OCI-M2 (cell line): Measurements from ENCODE around the gene KIF17.
"Not testable (repeated sequence)": the region's sequence is repeated elsewhere in the genome, so short reads cannot be mapped to it uniquely, and the experiment has no call there.

Experiments used
- DNase-seq: peaks from one replicate; lab custom pipeline; 2025; ENCODE audit not compliant: unreplicated experiment; lab: John Stamatoyannopoulos, UW

KIF17 gene

DNA sequence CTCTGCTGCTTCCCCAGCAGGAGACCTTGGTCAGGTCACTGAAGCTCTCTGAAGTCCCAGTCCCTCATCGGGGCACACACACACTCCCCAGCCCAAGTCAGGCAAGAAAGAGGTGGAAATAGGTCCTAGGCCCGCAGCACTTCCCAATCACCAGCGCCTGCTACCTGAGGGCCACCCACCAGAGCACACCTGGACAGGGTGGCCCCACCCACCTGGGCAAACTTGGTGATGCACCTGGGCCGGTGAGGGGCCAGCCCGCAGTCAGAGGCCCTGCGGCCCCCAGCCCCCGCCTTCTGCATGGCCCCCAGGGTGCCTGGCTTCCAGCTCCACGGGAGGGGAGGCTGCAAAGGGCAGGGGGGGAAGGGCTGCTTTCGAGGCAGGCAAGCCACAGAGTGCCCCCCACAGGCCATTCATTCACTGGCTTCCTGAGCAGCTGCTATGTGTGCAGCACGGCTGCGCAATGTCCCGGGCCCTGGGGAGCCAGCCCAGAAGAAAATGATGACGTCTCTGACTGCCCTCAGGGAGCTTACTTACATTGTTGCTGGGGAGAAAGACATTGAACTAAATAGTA is 10.0 kb upstream of the KIF17 start:
- DNase-seq, result no peak

DNA sequence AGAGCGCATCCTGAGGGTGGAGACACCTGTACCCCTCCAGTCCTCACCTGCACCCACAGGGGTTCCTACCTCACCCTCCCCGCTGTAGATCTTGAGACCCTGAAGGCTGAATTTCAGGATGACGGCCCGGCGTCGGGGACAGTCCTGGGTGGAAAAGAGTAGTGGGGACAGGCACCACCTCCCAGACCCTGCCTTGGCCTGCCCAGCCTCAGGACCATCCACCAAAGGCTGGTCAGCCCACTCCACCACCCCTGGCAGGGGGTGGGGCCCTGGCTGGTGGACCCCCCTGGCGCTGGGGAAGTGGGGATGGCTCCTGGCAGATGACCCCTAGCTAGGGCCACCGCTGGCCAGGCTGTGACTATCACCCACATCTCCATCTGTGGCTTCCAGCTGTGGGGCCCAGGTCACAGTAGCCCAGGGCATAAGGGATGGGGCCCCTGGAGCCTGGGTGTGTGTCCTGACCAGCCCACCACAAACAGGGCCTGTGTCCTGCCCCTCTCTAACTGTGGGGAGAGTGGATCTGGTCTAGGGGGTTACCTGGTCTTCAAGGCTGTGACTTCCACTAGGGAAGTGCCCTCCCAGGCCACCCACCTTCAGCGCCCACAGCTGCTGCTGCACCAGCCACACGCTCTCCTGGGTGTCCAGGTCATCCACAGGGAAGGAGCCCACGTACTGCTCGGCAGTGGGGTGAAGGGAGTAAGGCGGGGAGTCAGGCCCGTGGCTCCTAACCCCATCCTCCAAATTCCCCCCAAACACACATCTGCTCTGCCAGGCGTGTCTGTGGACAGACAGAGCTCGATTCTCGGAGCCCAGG is 9.3 kb upstream of the KIF17 start:
- no peak for DNase-seq

DNA sequence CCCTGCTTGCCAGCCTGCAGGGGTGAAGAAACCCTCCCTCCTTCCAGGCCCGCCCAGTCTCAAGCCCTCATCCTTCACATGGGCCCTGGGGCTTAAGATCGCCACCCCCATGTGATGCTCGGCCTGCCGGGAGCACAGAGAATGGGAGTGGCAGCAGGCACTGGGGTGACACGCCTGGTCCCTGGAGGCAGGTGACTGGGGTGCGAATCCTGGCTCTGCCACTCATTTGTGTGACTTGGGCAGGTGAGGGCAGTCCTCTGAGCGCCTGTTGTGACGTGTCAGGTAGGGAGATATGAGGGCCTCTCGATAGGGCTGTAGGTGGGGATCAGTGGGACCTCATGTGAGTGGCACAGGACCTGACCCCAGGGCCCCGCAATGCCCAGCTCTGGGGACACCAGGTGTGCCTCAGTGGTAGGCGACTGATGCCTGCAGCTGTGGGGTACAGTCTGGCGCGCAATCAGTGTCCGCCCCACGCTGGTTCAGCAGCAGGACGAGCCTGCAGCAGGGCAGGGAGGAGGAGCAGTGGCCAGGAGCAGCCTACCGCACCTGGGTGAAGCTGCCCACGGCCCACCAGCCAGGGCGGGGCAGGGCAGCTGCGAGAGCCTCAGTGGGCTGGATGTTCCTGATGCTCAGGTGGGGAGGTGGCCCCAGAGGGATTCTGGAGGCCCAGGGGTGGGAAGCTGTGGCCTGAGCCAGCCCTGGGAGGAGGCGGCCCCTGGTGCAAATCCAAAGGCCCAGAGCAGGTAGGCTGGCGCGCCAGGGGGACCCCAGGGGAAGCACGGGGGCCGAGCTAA is 8.5 kb upstream of the KIF17 start:
- DNase-seq, result no peak

DNA sequence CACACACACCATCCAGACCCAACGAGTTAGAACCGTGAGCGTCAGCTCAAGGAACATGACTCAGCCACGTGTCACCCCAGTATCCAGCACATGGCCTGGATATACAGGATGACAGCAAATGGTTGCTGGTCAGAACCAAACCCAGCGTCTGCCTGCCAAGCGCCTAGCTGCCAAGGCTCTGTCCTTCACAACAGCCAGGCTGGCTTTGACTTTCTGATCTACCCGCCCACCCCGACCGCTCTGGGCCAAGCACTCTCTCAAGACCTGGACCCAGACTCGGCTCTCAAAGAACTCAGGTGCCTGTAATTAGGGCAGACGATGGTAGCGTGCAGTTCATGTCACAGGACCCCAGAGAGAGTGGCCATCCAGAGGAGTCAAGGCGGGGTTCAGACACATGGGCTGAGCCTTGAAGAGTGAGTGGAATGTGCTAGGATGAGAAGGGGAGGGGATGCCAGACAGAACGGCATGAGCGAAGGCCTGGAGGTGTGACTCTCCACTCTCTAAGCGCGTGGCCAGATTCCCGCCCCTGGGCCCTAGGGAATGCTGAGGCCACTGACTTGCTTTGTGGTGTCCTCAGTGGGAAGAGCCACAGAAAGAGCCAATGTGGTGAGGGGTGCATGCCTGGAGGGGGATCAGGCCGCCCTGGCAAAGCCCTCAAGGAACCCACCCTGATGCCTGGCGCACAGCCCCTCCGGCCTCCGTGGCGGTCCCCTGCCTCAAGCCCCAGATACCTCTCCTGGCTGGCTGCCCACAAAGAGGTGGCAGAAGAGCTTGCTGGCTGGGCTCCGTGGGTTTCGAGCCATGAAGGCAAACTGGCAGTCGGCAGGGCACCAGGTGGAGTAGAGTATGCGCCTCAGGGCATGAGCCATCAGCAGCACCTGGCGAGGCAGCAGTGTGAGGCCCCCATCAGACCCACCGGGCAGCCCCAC is 7.6 kb upstream of the KIF17 start:
- DNase-seq, result no peak

DNA sequence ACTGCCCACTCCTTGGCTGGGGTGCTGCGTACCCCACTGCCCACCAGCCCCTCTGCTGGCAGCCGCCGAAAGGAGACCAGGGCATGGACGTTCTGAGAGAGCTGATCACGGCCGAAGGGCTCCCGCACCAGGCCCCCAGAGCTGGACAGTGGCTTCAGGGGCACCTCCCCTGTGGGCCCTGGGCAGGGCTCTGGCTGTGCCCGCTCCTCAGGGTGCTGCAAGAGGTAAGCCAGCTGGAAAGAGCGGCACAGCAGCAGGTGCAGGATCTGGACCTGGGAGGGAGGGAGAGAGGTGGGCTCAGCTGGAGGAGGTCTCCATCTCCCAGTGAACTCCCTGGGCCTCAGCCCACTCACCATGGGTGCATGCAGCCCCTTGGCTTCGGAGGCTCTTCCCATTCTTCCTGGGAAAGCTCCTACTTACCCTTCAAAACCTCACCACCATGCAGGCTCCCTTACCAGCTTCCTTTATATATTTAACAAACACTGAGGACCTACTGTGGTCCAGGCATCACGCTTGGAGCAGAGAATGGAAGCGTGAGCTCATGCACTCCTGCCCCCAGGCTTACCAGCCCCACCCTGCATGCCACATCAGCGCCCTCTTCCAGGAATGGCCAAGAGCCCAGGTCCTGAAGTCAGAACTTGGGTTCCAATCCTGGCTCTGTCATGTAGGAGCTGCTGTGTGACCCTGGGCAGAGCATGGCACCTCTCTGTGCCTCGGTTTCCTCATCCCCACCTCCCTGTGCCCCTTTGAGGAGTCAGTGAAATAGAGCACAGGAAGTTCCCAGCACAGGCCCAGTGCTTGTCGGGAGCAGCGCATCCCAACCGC is 6.8 kb upstream of the KIF17 start:
- no peak for DNase-seq

DNA sequence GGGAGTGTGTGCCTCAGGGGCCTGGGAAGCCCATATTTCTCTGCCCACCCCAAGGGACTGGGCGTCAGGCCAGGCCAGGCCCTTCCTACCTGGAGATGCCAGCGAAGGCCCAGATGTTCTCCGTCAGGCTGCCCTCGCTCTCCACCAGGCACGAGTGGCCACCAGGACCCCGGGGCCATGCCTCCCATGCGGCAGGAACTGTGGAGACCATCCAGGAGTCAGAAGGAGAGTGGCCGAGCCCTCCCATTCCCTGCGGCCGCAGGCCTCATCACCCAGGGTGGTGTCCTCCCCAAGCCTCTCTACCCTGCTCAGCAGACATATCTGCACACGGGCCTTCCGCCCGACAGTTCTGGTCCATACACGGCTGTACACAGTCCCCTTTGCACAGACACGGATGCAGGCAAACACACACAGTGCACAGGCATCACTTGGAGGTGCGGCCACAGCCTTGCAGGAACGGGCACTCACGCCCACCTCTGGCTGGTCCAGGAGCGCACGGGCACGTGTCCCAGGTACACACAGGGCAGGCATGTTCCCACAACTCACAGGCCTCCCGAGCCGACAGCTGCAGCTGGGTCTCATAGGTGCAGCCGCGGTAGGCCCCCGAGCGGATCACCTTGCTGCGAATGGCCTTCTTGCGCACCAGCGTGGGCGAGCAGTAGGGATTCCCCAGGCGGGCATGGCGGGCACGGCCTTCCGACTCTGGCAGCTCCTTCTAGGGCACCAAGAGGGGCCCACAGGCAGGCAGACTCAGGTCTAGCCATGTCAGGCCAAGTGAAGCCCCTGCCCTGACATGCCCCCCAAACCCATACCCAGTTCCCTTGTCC is 5.9 kb upstream of the KIF17 start:
- DNase-seq, result no peak

DNA sequence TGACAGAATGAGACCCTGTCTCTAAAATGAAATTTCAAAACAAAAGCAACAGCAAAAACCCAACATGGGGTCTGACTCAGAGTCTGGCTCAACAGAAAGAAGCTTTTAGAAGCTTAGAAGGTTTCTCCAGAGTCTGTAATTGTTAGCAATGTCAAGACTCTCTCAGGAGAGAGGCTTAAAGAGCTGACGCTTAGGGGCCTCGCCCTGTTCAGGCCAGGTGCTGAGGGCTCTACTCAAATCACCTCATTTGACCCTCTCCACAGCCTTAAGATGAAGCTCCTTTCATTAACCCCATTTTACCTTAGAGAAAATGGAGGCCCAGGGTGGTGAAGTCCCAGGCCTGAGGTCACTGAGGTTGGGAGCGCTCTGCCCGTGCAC is 5.3 kb upstream of the KIF17 start:
- DNase-seq, result no peak

DNA sequence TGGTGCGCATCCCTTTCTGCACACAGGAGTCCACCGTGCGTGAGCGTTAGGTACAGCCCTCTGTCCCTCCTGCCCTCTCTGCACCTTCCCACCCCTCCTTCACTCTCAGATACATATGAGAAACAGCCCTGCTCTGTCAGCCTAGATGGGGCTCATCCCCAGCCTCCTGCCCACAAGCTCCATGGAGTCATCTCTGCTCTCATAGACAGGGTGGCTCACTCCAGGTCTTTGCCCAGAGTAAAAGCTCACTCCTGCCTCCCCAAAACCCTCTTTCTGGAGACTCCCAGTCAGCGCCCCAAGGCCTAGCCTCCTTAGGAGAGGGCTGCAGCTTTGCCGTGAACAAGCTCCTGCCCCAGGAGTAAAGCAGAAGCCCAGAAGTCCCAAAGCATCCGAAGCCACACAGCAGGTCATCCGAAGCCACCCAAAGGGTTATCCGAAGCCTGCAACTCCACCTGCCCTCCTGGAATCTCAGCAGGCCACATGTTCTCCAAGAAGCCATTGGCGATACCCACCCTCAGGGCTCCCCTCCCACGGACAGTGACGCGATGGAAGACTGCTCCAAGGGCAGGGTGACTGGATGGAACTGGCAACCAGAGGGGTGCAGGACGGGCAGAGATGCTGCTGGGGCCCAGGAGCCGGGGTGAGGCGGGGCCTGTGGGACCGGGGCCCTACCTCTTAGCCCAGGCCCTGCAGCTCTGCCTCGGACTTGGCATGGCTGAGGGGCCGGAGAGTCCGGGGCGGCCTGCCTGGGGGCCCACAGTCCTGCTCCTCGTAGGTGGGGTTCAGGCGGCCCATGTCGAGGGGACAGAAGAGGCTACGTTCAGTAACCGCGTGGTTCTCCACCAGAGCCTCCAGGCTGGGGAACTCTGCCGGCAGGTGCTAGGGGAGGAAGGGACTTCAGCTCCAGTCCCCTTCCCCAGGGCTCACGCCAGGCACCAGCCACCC is 3.6 kb upstream of the KIF17 start:
- no peak for DNase-seq

DNA sequence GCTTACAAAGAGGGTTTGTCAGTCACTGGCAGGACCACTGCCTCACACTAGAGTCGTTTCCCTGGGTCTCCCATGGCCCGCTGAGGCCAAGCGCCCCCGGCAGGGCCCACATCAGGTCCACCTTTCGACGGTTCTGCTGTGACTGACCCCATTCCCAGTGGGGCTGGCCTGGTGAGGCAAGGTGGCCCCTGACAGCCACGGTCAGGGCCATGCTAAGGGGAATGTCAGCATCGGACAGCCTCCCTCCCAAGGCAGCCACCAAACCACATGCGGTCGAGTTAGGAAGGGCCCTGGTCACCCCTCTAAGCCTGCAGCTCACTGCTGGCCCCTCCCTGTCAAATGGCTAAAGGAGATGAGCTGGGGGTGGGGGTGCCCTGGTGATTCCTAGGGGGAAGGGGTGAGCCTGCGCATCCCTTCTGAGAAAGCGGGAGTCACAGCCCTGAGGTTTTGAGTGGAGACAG is 2.9 kb upstream of the KIF17 start:
- no peak for DNase-seq

DNA sequence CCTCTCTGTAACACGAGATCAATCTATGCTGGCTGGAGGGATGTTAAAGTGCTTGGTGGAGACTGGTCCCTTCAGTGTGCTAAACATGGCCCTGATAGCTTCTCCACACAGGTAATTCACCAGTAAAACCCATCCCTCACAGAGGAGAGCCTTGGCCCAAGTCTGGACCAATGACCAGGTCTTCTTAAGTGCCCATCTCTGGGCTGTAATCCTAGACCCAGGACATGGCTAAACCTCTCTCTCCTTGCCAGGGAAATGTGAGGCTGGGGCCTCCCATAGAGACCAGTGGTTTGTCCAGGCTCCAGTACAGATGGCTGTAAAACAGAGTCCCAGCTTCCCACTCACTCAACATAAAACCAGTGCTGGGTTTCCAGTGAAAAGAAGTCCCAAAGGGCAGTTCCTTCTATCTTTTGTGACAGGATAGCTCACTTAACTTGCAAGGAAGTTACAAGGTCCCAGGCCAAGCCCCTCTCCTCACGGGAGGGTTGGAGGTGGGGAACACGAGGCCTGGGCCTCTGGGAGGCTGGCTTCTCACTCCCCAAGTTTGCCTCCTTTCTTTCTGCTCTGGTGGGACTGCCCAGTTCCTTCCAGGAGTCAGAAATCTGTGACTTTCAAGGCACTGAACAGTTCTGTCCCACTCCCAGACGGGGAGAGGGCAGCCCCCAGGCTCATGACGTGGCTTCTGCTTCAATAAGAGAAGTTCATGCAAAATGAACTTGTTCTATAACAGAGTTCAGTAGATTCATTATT is 2.2 kb upstream of the KIF17 start:
- DNase-seq, result no peak

DNA sequence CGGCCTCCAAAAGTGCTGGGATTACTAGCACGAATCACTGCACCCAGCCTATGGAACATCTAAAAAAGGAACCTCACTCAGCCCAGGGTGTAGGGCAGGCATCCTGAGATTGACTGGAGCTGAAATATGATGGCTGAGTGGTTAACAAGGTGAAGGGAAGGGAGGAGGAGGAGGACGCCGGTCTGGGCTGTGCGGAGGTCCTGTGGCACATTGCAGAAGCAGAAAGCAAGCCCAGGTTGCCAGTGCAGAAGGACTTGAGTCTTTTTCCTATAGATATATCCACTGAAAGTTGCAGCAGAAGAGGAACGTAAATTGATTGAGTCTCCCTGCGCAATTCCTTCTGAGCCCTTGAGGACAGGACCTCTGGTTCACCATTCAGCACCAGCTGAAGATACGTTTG is 1.5 kb upstream of the KIF17 start:
- no peak for DNase-seq

DNA sequence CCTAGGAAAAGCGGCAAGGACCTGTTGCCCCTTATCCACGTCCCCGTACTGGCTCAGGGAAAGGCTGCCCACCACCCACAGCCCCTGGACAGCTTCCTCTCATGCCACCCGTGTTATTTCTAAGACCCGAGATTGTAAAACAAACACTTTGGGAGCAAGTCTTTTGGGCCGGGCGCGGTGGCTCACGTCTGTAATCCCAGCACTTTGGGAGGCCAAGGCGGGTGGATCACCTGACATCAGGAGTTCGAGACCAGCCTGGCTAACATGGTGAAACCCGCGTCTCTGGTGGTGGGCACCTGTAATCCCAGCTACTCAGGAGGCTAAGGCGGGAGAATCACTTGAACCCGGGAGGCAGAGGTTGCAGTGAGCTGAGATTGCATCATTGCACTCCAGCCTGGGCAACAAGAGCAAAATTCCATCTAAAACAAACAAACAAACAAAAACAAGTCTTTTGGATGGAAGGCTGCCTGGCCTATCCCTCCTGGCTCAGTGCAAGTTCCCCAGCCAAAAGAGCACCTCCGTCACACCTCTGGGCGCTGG is 606 bp upstream of the KIF17 start:
- not testable (repeated sequence) for DNase-seq

DNA sequence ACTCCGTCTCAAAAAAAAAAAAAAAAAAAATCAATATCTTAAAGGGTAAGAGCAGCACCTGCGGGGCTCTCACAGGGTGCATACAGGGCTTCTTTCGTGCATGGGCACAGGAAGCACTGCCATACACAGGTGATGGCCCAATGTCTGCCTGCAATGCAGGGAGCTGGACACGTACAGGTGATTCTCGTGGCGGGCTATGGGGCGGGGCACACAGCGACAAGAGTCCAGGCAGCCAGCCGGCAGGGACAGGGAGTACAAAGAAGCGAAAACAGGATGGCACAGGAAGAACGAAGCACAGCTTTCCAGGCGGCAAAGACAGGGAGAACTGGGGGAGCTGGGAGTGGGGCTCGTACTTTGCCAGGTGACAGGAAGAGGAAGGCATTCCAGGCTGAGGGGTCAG is 1.6 kb downstream of the KIF17 start:
- no peak for DNase-seq

DNA sequence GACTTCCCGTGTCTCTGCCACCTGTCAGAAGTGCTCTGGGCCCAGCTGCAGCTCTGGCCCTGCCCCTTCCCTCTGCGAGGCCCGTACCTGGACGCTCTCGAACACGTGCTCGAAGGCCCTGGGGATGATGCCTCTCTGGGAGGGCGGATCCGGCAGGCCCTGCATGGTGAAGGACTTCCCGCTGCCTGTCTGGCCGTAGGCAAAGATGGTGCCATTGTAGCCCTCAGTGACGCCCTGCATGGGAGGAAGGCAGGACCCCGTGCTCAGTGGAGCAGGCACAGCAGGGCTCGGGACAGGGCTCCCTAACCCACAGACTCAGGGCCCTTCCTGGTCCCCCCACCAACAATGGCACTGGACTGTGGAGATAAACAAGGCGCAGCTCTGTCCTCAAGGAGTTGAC is 2.4 kb downstream of the KIF17 start:
- no peak for DNase-seq

DNA sequence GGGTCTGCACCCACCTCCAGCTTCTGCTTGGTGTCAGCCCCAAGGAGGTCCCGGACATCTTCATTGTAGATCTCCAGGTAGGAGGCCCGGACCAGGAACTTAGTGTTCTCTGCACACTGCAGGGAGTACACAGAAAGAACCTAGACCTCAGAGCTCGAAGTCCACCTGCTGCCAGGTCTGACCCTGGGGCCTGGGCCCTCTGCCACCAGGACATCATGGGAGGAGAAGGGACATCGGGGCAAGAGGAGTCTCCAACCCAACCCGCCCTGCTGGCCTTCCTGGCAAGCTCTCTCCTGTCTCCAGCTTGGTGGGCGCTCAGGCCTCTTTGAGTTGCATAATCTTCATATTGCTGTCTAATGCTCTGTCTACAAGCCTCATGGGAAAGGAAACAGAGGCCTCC is 4.4 kb downstream of the KIF17 start:
- DNase-seq, result no peak

DNA sequence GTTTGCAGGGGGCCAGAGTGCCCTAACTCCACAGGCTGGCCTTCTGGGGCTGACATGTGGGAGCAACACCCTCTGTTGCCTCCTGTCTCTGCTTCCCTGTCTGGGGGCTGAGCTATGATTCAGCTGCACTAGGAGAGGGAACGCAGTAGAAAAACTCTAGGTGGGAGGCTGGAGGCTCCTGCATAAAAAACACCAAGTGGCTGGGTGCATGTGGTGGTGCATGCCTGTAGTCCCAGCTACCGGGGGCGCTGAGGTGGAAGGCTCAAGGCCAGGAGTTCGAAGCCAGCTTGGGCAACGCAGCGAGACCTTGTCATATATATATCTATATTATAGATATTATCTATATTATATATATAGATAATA is 5.6 kb downstream of the KIF17 start:
- no peak for DNase-seq
